K562 (cell line): ENCODE data around the gene SNRPF. TPM values are rescaled to one million over a fixed set of nuclear protein-coding genes. Genes with fewer than 3 reads are reported as not detected.

Source experiments
- CCAR2 ChIP-seq: fragments of 200-400 bp; formaldehyde crosslinking; IDR thresholded peaks from 2 replicates; pipeline ENCODE4 v1.6.1; 2017; ENCODE audit warnings: mild to moderate bottlenecking, low read depth, low read length
- CHD4 ChIP-seq: fragments of 200-600 bp; sonication (generic); IDR thresholded peaks from 3 replicates; pipeline ENCODE4 v1.6.1; 2012; ENCODE audit warnings: low read depth, mild to moderate bottlenecking, mixed read lengths, low read length, inconsistent platforms; ENCODE audit not compliant: insufficient read depth, insufficient replicate concordance, poor library complexity, severe bottlenecking
- ELF4 ChIP-seq: fragments of 450-650 bp; formaldehyde crosslinking; IDR thresholded peaks from 2 replicates; pipeline ENCODE4 v1.4.0; 2022; ENCODE audit warnings: missing genetic modification characterization
- HDAC1 ChIP-seq, 2 experiments: fragments of 450-650 bp; IDR thresholded peaks; 2 replicates each; pipeline ENCODE4 v1.6.1; 2016 to 2017; ENCODE audit warnings: inconsistent platforms in 1 of 2, mild to moderate bottlenecking in 1 of 2, moderate library complexity in 1 of 2
- NR2C2 ChIP-seq, 2 experiments: fragments of 200-800 bp in 1 of 2; sonication (Bioruptor generic) in 1 of 2; sonication (generic) in 1 of 2; formaldehyde crosslinking in 1 of 2; IDR thresholded peaks; 2 replicates each; pipeline versions ENCODE4 v1.6.1 to v1.8.0; 2016 to 2022; ENCODE audit warnings: mild to moderate bottlenecking in 1 of 2, missing compliant biosample characterization in 1 of 2, missing genetic modification characterization in 1 of 2, missing genetic modification reagents in 1 of 2
- NRF1 ChIP-seq, 2 experiments: fragments of 450-650 bp; IDR thresholded peaks in 1 of 2; conservative IDR thresholded peaks in 1 of 2; 2 replicates each; pipeline ENCODE4 v1.6.1; 2014; ENCODE audit warnings: mild to moderate bottlenecking in 2 of 2
- NUFIP1 ChIP-seq: fragments of 450-650 bp; IDR thresholded peaks from 2 replicates; pipeline ENCODE4 v1.6.1; 2018; ENCODE audit not compliant: partially characterized antibody
- OTX1 ChIP-seq: fragments of 450-650 bp; formaldehyde crosslinking; IDR thresholded peaks from 2 replicates; pipeline ENCODE4 v1.4.0; 2022; ENCODE audit warnings: mild to moderate bottlenecking
- POLR2AphosphoS5 ChIP-seq: IDR thresholded peaks from 2 replicates; pipeline ENCODE4 v1.6.1; 2011; ENCODE audit warnings: mild to moderate bottlenecking, low read depth, low read length, moderate library complexity; ENCODE audit not compliant: control insufficient read depth, insufficient read depth
- PPARD ChIP-seq: fragments of 250-450 bp; sonication (Bioruptor Pico); IDR thresholded peaks from 2 replicates; pipeline ENCODE4 v1.8.0; 2022; ENCODE audit warnings: inconsistent platforms, mild to moderate bottlenecking, moderate library complexity
- RCOR1 ChIP-seq, 2 experiments: IDR thresholded peaks; 2 replicates each; pipeline ENCODE4 v1.6.1; 2012; ENCODE audit warnings: low read depth in 2 of 2, low read length in 2 of 2, borderline replicate concordance in 1 of 2, improper control_type of control experiment in 1 of 2
- SFPQ ChIP-seq: fragments of 200-400 bp; formaldehyde crosslinking; IDR thresholded peaks from 2 replicates; pipeline ENCODE4 v1.6.1; 2017; ENCODE audit warnings: mild to moderate bottlenecking, low read depth, low read length, moderate library complexity
- TAF1 ChIP-seq: IDR thresholded peaks from 2 replicates; pipeline ENCODE4 v1.6.1; 2011; ENCODE audit warnings: mild to moderate bottlenecking, low read length, moderate library complexity; ENCODE audit not compliant: insufficient read depth, control insufficient read depth, severe bottlenecking; ENCODE audit errors: extremely low read depth
- TAF9B ChIP-seq: fragments of 450-650 bp; IDR thresholded peaks from 2 replicates; pipeline ENCODE4 v1.6.1; 2018; ENCODE audit warnings: mild to moderate bottlenecking; ENCODE audit not compliant: partially characterized antibody
- TFE3 ChIP-seq: fragments of 450-650 bp; formaldehyde crosslinking; IDR thresholded peaks from 2 replicates; pipeline ENCODE4 v1.4.0; 2020; ENCODE audit warnings: mild to moderate bottlenecking, mixed read lengths
- ZBTB1 ChIP-seq: sonication (generic); formaldehyde crosslinking; IDR thresholded peaks from 2 replicates; pipeline ENCODE4 v1.8.1; 2023; ENCODE audit warnings: missing genetic modification reagents, low read depth, mild to moderate bottlenecking, borderline replicate concordance
- polyA plus RNA-seq, 8 experiments: library from polyadenylated mRNA; depleted of rRNA in 4 of 8; stranded (reverse) in 5 of 8; unstranded in 3 of 8; fragments of >200 nt; fragmentation: Nextera tagmentation in 2 of 8; fragmentation: Illumina TruSeq in 1 of 8; extraction: Ambion mirVana in 2 of 8; extraction: Trizol in 1 of 8; gene quantifications; 2 replicates each; pipeline versions ENCODE4 v1.2.1 to v1.2.3, GENCODE V29; 2011 to 2014; ENCODE audit warnings: inconsistent platforms in 1 of 8, missing spikeins in 1 of 8
- total RNA-seq, 7 experiments: library from RNA; depleted of rRNA in 6 of 7; stranded (reverse); fragments of >200 nt in 6 of 7; fragmentation: Illumina TruSeq in 2 of 7; extraction: Trizol in 2 of 7; gene quantifications; 2 replicates each; pipeline versions ENCODE4 v1.2.1 to v1.2.3, GENCODE V29; 2011 to 2021; ENCODE audit warnings: low replicate concordance in 1 of 7
- TF ChIP-seq, protein P1 (sequence below): fragments of 450-650 bp; IDR thresholded peaks from 2 replicates; pipeline ENCODE4 v1.6.1; 2014; ENCODE audit warnings: low read depth, mild to moderate bottlenecking, moderate library complexity, borderline replicate concordance
- TF ChIP-seq, protein P2 (sequence below): sonication (generic); formaldehyde crosslinking; IDR thresholded peaks from 2 replicates; pipeline ENCODE4 v1.8.0; 2022; ENCODE audit warnings: mild to moderate bottlenecking, missing genetic modification reagents

The SNRPF gene
- total and polyA plus RNA-seq, 9 of the 15 experiments (the other 6 are each of a cell fraction or from before 2014, with no cell fraction given), result 37.9 to 205 (median 93.6) TPM

DNA sequence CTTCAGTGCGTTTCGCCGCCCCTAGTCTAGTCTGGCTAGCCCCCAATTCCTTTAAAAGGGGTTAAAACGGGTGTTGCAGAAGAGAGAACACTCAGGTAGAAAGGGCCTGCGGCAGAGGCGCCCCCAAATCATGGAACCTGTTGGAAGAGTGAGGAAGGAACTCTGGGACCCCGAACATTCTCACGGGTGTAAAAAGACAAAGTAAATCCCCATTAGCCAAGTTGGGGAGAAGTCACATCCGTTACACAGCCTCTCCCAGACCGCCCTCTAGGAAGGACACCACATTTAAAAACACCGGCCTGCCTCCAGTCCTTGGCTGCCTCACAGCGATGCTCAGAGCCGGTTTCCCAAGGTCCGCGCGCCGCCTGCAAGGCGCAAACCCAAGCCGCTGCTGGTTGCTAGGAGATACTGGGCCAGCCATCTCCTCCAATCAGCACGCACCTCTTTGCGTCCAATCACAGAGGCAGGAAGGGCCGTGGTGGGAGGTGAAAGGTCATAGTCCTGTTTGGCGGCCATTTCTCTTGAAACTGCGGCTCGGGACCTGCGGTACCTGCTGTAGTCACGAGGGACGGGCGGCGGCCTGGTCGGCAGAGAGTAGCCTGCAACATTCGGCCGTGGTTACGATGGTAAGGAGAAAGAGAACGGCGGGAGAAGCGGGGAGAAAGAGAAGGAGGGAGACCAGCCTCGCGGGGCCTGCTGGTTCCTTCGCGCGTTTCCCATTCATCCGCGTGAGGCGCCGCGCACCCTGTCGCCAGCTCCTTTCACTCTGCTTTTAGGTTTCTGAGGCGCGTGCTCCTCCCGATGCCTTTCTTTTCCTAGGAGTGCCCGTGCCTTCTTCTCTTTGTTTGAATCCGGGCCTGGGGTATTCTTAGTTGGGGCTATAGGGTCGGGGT is at the start of gene SNRPF (continued):
- TF ChIP-seq HDAC1 (IDR thresholded peaks at IDR 0.05), result peak in 1 of 2 experiments; percentile 83; a peak in 1 of 4 replicates
- peak in 1 of 2 experiments; percentile 42; a peak in 1 of 4 replicates for TF ChIP-seq RCOR1 (IDR thresholded peaks at IDR 0.05; ENCODE audit: borderline replicate concordance in 1 of 2, low read depth in 2 of 2, low read length in 2 of 2)
- TF ChIP-seq NRF1 (conservative IDR thresholded peaks at IDR 0.05 in 1 of 2, IDR thresholded peaks at IDR 0.05 in 1 of 2), result peak; percentile 71 to 79
- TF ChIP-seq CHD4, result no peak
- no peak for TF ChIP-seq PPARD
- TF ChIP-seq, protein P1, sequence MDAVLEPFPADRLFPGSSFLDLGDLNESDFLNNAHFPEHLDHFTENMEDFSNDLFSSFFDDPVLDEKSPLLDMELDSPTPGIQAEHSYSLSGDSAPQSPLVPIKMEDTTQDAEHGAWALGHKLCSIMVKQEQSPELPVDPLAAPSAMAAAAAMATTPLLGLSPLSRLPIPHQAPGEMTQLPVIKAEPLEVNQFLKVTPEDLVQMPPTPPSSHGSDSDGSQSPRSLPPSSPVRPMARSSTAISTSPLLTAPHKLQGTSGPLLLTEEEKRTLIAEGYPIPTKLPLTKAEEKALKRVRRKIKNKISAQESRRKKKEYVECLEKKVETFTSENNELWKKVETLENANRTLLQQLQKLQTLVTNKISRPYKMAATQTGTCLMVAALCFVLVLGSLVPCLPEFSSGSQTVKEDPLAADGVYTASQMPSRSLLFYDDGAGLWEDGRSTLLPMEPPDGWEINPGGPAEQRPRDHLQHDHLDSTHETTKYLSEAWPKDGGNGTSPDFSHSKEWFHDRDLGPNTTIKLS, result peak; percentile 66; the same call in 1 of the 2 replicates
- no peak for TF ChIP-seq CCAR2
- TF ChIP-seq ZBTB1 (CRISPR knock-in tag), result no peak
- peak; percentile 57 for TF ChIP-seq TFE3 (CRISPR knock-in tag)
- TF ChIP-seq, protein P2, sequence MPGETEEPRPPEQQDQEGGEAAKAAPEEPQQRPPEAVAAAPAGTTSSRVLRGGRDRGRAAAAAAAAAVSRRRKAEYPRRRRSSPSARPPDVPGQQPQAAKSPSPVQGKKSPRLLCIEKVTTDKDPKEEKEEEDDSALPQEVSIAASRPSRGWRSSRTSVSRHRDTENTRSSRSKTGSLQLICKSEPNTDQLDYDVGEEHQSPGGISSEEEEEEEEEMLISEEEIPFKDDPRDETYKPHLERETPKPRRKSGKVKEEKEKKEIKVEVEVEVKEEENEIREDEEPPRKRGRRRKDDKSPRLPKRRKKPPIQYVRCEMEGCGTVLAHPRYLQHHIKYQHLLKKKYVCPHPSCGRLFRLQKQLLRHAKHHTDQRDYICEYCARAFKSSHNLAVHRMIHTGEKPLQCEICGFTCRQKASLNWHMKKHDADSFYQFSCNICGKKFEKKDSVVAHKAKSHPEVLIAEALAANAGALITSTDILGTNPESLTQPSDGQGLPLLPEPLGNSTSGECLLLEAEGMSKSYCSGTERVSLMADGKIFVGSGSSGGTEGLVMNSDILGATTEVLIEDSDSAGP (CRISPR knock-in tag), result no peak
- TF ChIP-seq TAF9B, result peak; percentile 72
- no peak for TF ChIP-seq OTX1 (CRISPR knock-in tag)
- TF ChIP-seq NUFIP1, result no peak
- TF ChIP-seq POLR2AphosphoS5, result peak; percentile 90
- TF ChIP-seq TAF1, result peak; percentile 88
- TF ChIP-seq ELF4, result no peak
- TF ChIP-seq NR2C2 (CRISPR knock-in tag; IDR thresholded peaks at IDR 0.05), result peak; percentile 100
- peak; percentile 100 for TF ChIP-seq NR2C2 (tag; IDR thresholded peaks at IDR 0.05)
- TF ChIP-seq SFPQ, result no peak
